ENCODE measurements around the gene GABRR3. TPM values are rescaled to one million over a fixed set of nuclear protein-coding genes. Genes with fewer than 3 reads are reported as not detected.

Gene GABRR3
- total RNA-seq, 4 donors from 2014 or later: not detected

GRCh38 chr3:97950360-97950759 lies 84.8 kb downstream of the GABRR3 start:
- TF ChIP-seq CTCF (IDR thresholded peaks at IDR 0.05): no peak
- DNase-seq (ENCODE audit: low spot score): no peak
- no peak for ATAC-seq (ENCODE audit: low FRiP score)

- ATAC-seq (ENCODE audit: low FRiP score): no peak
- TF ChIP-seq CTCF (IDR thresholded peaks at IDR 0.05): no peak
- DNase-seq (ENCODE audit: low spot score): no peak
Measured at GRCh38 chr3:97949743-97950142, 85.4 kb downstream of the GABRR3 start.

- no peak for TF ChIP-seq CTCF (IDR thresholded peaks at IDR 0.05)
- ATAC-seq (ENCODE audit: low FRiP score): no peak
- no peak for DNase-seq (ENCODE audit: low spot score)
Measured at GRCh38 chr3:97949110-97949485, 86.0 kb downstream of the GABRR3 start.

GRCh38 chr3:97948351-97949109 lies 86.6 kb downstream of the GABRR3 start:
- no peak for ATAC-seq (ENCODE audit: low FRiP score)
- DNase-seq (ENCODE audit: low spot score): no peak
- TF ChIP-seq CTCF (IDR thresholded peaks at IDR 0.05): no peak

GRCh38 chr3:97942801-97943546 lies 92.1 kb downstream of the GABRR3 start:
- DNase-seq (ENCODE audit: low spot score) (no peak), ATAC-seq (ENCODE audit: low FRiP score) (no peak)
- TF ChIP-seq CTCF (IDR thresholded peaks at IDR 0.05): no peak

- ATAC-seq (ENCODE audit: low FRiP score) (no peak), DNase-seq (ENCODE audit: low spot score) (no peak)
- no peak for TF ChIP-seq CTCF (IDR thresholded peaks at IDR 0.05)
Measured at GRCh38 chr3:97940034-97940433, 95.1 kb downstream of the GABRR3 start.

- DNase-seq (ENCODE audit: low spot score) (no peak), ATAC-seq (ENCODE audit: low FRiP score) (no peak)
- TF ChIP-seq CTCF (IDR thresholded peaks at IDR 0.05): no peak
Measured at GRCh38 chr3:97939401-97939800, 95.7 kb downstream of the GABRR3 start.

Data from omental fat pad (tissue), 4 donors.